Ureter (tissue), 1 donor: ENCODE data around the gene ZNF727. TPM values are rescaled to one million over a fixed set of nuclear protein-coding genes. Genes with fewer than 3 reads are reported as not detected.
"Not testable (repeated sequence)": the region's sequence is repeated elsewhere in the genome, so short reads cannot be mapped to it uniquely, and the experiment has no call there.

Experiments used
- DNase-seq: peaks from one replicate; pipeline ENCODE4 v3.0.0-alpha.2; 2020; ENCODE audit warnings: low spot score
- total RNA-seq: library from RNA; stranded (reverse); gene quantifications from one replicate; pipeline ENCODE4 v1.2.4, GENCODE V29; 2023
- donor health status: DM: yes; HTN: yes; CAD: no.

The ZNF727 gene
- 13.5 TPM for total RNA-seq

GRCh38 chr7:64045301-64046040 lies at the start of gene ZNF727:
Gene ZNF727 (plus strand): TSS chr7:64045434. CDS start chr7:64045622, 188 bp downstream.
- peak; percentile 84 for DNase-seq

GRCh38 chr7:63998549-63998948 lies 46.7 kb upstream of the ZNF727 start, which contains the start of gene ZNF722:
Gene ZNF722 (plus strand): TSS chr7:63998849. CDS start chr7:63998962, 113 bp downstream.
- DNase-seq: no peak

- DNase-seq: not testable (repeated sequence)
Measured at GRCh38 chr7:64015496-64015895, 29.7 kb upstream of the ZNF727 start.

- DNase-seq: no peak
Measured at GRCh38 chr7:64035388-64035787, 9.8 kb upstream of the ZNF727 start.

- peak; percentile 44 for DNase-seq
Measured at GRCh38 chr7:64037095-64037494, 8.1 kb upstream of the ZNF727 start.

- DNase-seq: no peak
Measured at GRCh38 chr7:64046041-64046389, 781 bp downstream of the ZNF727 start.

GRCh38 chr7:64077837-64078698 lies 32.8 kb downstream of the ZNF727 start:
- not testable (repeated sequence) for DNase-seq

- DNase-seq: no peak
Measured at GRCh38 chr7:64078699-64078994, 33.4 kb downstream of the ZNF727 start.

- DNase-seq: no peak
Measured at GRCh38 chr7:64087501-64087900, 42.3 kb downstream of the ZNF727 start.

- DNase-seq: not testable (repeated sequence)
Measured at GRCh38 chr7:64088863-64089262, 43.6 kb downstream of the ZNF727 start.

Other genes starting within 250 kb of the ZNF727 start
- not detected for gene ZNF722, start 46.6 kb upstream of the ZNF727 start, total RNA-seq
- gene ZNF735, start 161.8 kb downstream of the ZNF727 start, total RNA-seq: not detected
- not detected for gene ZNF679, start 183.0 kb downstream of the ZNF727 start, total RNA-seq